ENCODE results near the gene REC8.
A peak's percentile ranks its signal among the peaks of the same experiment; 100 is the strongest.

The REC8 gene

DNA sequence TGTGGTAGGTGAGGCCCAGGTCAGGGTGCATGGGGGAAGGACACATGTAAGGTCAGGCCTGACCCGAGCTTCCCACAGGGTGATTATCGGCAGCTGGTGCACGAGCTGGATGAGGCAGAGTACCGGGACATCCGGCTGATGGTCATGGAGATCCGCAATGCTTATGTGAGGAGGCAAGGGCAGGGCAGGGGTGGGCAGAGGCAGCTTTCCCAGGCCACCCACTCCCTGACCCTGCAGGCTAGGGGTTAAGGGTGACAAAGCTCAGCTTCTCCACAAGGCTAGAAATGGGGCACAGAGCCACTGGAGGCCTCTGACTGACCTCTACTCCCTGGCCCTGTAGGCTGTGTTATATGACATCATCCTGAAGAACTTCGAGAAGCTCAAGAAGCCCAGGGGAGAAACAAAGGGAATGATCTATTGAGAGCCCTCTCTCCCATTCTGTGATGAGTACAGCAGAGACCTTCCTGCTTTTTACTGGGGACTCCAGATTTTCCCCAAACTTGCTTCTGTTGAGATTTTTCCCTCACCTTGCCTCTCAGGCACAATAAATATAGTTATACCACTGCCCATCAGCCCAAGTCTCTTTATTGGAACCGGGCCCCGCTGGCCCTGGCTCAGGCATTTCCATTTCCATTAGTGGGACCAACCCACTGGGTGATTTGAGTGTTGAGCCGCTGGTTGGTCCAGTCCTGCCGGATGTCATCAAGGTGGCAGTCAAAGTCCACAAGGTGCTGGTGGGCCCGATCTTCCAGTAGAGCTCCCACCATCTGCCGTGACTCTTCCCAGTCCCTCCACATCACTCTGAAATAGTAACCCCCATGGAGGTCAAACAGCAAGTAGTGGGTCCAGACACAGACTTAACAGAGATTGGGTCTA lies 33.2 kb upstream of the REC8 start:
- DNase-seq (ENCODE audit: low spot score) = no peak

DNA sequence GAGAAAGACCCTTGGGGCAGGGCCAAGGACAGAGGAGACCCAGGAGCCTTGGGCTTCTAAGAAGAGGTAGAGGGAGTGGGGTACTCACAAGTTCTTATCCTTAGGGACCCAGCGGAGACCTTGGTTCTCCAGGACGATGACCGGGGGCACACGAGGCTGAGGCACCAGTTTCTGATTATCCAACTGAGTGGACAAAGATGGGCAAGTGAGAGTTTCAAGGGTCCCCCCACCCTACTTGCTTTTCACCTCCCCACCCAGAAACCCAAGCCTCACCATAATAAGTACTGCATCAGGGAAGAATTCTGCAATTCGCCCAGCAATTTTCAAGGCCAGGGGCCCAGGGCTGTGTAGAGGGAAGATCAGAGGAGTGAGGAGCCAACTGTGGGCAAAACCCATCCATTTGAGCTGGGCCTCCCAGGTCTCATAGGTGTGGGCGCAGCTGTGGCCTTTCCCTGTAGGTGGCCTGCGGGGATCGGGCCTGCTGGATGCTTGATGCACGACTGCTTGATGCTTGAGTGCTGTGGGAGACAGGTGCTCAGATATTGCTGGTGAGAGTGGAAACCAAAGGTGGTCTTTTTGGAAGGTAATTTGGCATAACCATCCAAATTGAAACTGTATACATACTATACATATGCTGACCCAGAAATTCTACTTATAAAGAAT lies 32.5 kb upstream of the REC8 start:
- no peak for DNase-seq (ENCODE audit: low spot score)

DNA sequence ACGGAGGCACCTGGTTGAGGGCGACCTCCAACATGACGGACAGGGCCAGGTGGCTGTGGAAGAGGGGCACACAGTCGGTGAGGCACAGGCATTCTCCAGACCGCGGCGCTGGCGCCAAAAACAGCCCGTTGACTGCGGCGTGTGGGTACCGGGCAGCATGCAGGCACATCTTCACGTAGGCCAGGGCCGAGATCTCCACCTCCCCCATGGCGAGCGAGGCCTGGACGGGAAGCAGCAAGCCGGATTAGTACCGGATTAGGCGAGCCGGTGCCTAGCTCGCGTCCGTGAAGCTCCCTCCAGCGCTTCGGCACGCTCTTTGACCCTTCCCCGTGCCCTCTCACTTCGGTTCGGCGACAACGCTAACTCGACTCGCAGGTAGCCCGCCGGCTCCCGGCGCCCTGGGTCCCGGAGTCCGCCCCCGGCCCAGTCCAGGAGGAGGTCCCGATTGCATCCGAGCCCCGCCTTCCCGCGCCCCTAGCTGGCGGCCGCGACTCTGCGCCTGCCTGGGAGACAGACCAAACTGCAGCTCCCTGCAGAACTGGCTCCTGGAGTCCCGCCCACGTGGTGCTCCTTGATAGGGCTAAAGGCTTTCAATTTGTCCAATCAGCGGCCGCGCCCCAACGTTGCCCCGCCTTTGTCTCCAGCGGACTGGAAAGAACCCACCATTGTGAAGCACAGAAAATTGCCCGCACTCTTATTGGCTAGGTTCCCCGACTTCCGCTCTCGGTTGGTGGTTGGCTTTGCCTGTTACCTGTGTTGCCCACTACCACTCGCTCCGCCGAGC lies 30.6 kb upstream of the REC8 start, which contains the start of gene EMC9:
Gene EMC9, minus strand, starts transcription at position 495 of the 784 bp plus-strand sequence. Its CDS starts 287 bp downstream, at position 208.
- peak; percentile 100 for DNase-seq (ENCODE audit: low spot score)

DNA sequence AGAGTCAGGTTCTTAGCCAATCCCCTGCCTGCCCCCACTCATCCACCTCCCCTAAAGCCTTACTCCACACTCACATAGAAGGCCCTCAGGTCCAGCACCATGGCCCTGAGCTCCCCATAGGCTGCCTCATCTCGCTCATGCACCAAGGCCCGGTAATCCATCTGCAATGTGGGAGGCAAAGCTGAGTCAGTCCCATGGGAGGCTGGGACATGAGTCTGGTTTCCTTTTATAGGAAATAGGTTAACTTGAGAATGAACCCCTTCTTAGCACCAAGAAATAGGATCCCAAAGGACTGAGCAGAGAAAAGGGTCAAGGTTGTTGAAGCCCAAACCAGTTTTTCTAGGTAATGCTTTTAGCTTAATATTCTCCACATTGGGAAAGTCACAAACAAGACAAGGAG lies 28.4 kb upstream of the REC8 start:
- DNase-seq (ENCODE audit: low spot score) = no peak

DNA sequence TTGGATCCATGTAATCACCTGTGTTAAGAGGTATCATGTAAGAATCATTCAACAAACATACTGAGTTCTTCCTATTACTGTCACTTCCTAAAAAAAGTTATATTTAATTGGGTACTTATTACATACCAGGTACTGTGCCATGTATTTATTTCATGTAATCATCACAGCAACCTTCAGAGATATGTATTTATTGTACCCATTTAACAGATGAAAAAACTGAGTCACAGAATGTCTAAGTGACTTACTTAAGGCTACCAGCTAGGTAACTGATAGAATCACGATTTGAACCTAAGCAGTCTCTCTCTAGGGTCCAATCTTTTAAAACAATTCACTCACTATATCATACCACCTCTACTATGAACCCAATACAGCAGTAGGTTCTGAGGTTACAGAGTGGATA lies 27.4 kb upstream of the REC8 start:
- no peak for DNase-seq (ENCODE audit: low spot score)

DNA sequence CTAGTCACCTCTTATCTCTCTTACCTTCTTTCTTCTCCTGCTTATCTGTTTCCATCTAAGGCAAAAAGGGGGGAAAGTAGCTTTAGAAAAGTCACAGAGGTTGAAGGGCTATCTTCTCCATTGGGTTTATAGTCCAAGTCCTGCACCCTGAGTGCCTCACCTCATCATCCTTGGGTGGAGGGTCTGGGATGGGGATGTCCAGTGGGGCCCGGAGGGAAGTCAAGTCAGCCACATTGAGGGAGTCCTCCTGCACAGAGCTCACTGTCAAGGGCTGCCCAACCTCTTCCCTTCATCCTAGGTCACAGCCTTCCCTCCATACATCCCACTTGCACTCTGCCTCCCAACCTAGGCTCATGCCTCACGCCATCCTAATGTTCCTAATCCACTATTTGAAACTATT lies 26.7 kb upstream of the REC8 start:
- DNase-seq (ENCODE audit: low spot score) = no peak

DNA sequence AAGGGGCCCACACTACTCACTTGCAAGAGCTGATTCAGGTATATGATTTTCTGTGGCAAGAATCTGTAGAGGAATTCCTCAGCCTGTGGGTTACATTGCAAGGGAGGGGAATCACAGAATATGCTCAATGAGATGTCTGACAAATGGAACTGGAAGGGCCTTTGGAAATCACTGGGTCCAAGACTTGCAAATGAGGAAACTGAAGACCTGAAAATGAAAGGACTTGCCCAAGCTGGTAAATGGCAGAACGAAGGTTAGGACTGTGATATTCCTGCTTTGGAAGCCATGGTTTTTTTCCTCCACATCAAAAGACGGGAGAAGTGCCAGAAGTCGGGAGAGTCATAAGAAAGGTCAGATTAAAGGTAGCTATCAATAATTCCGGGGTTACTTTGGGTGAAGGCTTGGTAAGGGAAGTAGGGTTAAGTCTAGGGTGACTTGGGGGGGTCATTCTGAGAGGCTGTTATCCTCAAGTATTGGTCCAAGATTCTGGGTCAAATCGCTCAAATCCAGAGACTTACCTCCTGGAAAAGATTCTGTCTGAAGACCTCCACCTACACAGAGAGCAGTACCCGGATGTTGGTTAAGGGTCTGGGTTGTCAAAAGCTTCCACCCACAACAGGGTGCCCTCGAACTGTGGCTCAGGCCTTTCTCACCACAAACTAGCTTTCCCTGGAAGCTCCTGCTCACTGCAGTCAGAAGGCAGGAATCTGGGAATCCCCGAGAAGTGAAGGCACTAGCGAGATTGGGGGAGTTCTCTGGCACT lies 26.0 kb upstream of the REC8 start:
- DNase-seq (ENCODE audit: low spot score) = no peak

DNA sequence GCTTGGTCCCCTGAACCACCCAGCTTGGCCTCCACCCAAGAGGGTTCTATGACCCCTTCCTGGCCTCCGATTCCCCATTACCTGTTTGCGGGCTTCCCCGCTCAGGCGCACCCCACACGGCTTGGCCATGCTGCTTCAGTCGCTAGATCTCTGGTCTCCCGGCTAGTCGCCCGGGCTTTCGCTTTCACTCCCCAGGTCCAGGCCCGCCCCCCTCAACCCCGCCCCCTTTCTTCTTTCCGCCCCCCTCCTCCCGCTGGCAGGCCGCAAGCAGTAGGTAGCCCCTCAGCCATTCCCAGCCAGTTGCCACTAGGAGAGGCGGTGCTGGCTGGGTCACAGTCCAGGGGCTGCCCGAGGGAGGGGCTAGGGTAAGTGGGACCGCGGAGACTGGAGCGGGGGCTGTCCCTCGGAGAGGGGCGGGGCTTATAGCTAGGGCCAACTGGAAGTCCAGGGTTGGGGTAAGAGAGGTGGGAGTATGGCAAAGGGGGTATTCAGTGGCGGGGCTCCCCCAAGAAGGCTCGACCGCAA lies 25.4 kb upstream of the REC8 start, which contains the start of gene PSME2:
Gene PSME2, minus strand, starts transcription at position 158 of the 525 bp plus-strand sequence. Its CDS starts 29 bp downstream, at position 129.
- peak; percentile 93 for DNase-seq (ENCODE audit: low spot score)

DNA sequence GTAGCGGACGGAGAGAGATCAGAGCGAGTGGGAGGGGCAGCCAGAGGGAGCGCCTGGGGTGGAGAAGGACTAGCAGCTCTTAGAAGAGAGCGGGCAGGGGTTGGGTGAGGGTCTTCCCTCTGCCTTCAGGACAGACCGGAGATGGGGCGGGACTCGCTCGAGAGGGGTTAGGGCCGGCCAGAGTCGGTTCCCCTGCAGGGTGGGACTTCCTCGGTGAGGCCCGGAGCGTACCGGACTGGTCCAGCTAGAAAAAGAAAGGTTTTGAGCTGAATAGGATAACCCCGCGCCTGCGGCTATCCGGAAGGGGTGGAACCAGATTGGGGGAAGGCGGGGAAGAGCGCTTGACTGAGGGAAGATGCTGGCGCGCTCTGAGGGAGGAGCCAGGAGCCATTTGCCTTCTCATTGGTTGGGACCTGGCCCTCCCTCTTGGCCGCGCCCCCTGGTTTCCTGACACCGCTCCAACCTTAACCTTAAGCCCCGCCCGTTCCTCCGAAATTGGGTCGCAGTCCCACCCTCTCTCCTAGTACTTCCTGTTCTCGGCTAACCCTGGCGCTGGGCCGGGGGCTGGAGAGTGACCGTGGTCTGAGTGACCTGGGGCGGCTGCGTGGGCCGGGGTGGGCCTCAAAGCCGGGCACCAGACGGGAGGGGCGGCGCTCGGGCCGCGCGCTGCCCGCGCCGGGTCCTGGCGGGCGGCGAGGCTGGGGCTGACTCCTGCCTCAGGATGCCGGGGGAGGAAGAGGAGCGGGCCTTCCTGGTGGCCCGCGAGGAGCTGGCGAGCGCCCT lies 24.7 kb upstream of the REC8 start, which contains the start of gene RNF31:
Gene RNF31, plus strand, starts transcription at position 521 of the 783 bp plus-strand sequence. Its CDS starts 201 bp downstream, at position 722.
- DNase-seq (ENCODE audit: low spot score) = peak; percentile 99

DNA sequence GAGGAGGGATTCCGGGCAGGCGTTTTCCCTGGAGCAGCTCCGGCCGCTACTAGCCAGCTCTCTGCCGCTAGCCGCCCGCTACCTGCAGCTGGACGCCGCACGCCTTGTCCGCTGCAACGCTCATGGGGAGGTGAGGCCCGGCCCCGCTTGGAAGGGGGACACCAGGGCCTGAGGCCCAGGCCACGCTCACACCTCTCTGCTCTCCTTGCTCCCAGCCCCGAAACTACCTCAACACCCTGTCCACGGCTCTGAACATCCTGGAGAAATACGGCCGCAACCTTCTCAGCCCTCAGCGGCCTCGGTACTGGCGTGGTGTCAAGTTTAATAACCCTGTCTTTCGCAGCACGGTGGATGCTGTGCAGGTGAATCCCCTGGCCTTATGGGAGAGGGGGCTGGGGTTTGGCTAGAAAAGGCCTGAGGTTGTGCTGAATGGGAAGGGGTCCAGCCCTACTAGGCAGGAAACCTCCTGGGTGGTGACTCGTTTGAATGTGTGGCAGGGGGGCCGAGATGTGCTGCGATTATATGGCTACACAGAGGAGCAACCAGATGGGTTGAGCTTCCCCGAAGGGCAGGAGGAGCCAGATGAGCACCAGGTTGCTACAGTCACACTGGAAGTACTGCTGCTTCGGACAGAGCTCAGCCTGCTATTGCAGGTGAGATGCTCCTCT lies 24.0 kb upstream of the REC8 start:
- no peak for DNase-seq (ENCODE audit: low spot score)

DNA sequence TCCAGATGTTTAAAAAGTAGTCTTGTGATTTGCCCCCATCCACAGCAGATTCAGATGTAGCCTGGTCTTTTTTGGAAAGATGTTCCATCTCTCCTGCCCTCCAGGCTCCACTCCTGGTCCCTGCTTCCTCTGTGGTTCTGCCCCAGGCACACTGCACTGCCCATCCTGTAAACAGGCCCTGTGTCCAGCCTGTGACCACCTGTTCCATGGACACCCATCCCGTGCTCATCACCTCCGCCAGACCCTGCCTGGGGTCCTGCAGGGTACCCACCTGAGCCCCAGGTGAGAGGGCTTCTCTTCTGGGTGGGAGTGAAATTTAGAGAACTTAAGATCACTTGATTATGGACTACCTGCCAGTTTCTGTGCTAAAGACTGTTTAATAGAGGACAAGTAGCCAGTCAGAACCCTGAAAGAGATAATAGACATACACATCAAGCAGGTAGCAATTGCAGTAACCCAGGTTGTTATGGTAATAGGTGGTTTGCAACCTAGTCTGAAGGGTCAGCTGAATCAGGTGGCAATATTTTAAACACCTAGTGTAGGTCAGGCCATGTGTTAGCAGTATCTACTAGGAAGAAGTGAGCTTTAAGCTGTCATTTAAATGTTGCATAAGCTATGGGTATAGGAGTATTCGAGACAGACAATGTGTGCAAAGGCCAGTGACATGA lies 22.4 kb upstream of the REC8 start:
- DNase-seq (ENCODE audit: low spot score) = no peak

DNA sequence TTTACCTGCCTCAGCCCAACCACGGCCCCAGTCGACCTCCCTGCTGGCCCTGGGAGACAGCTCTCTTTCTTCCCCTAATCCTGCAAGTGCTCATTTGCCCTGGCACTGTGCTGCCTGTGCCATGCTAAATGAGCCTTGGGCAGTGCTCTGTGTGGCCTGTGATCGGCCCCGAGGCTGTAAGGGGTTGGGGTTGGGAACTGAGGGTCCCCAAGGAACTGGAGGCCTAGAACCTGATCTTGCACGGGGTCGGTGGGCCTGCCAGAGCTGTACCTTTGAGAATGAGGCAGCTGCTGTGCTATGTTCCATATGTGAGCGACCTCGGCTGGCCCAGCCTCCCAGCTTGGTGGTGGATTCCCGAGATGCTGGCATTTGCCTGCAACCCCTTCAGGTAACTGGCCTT lies 21.8 kb upstream of the REC8 start:
- no peak for DNase-seq (ENCODE audit: low spot score)

DNA sequence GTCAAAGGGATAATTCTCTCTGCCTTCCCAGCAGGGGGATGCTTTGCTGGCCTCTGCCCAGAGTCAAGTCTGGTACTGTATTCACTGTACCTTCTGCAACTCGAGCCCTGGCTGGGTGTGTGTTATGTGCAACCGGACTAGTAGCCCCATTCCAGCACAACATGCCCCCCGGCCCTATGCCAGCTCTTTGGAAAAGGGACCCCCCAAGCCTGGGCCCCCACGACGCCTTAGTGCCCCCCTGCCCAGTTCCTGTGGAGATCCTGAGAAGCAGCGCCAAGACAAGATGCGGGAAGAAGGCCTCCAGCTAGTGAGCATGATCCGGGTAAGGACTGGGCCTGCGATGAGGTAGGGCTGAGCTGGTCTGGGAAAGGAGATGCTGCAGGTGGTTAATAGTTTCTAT lies 21.3 kb upstream of the REC8 start:
- no peak for DNase-seq (ENCODE audit: low spot score)

DNA sequence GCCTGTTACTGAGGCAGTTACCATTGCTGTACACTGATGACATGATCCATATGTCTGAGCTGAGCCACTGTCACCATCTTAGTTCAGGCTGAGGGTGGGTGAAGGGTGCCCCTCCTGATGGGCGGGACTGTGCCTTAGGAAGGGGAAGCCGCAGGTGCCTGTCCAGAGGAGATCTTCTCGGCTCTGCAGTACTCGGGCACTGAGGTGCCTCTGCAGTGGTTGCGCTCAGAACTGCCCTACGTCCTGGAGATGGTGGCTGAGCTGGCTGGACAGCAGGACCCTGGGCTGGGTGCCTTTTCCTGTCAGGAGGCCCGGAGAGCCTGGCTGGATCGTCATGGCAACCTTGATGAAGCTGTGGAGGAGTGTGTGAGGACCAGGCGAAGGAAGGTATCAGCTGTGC lies 20.9 kb upstream of the REC8 start:
- DNase-seq (ENCODE audit: low spot score) = no peak

DNA sequence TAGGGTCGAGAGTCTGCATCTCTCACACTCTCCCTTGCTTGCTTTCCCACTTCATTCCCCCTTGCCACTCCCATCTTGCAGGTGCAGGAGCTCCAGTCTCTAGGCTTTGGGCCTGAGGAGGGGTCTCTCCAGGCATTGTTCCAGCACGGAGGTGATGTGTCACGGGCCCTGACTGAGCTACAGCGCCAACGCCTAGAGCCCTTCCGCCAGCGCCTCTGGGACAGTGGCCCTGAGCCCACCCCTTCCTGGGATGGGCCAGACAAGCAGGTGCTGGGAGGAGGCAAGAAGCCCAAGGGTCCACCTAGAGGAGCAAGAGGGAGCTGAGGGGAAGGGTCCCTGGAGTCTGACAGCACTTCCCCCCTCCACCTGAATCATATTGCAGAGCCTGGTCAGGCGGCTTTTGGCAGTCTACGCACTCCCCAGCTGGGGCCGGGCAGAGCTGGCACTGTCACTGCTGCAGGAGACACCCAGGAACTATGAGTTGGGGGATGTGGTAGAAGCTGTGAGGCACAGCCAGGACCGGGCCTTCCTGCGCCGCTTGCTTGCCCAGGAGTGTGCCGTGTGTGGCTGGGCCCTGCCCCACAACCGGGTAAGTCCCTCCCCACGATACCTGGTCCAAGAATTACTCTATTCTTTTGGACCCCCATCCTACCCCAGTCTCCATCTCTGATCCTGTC lies 20.3 kb upstream of the REC8 start:
- no peak for DNase-seq (ENCODE audit: low spot score)

DNA sequence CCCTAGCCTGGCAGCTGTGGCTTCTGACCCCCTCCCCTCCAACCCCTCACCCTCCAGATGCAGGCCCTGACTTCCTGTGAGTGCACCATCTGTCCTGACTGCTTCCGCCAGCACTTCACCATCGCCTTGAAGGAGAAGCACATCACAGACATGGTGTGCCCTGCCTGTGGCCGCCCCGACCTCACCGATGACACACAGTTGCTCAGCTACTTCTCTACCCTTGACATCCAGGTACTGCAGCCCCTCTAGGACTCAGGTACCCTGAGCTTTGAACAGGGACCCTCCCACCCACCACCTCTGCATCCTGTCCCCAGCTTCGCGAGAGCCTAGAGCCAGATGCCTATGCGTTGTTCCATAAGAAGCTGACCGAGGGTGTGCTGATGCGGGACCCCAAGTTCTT lies 16.8 kb upstream of the REC8 start:
- no peak for DNase-seq (ENCODE audit: low spot score)

DNA sequence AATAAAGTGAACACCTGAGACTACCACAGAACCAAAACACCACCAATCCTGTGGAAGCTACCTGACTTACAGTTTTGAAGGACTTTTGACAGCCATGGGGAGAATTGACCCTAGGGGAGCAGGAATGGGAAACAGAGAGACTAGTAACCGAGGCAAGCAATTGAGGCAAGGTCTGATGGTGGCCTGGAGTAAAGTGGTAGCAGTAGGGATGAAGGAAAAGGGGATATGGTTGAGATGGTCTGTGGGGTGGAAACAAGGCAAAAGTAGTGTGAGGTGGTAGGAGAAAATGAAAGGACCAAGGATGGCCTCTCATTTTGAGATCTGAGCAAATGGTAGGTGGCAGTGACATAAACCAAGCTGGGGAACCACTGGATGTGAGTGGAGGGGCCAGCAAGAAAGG lies 15.0 kb upstream of the REC8 start:
- no peak for DNase-seq (ENCODE audit: low spot score)

DNA sequence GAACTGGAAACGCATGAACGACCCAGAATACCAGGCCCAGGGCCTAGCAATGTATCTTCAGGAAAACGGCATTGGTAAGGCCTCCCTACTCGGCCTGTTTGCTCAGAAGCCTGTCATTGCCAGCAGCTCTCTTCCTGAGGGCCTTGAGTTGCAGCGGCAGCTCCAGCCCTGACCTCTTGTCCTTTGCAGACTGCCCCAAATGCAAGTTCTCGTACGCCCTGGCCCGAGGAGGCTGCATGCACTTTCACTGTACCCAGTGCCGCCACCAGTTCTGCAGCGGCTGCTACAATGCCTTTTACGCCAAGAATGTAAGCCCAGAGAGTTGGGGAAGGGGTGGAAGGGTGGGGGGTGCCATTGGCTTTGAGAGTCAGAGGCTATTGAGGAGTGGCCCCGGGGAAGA lies 14.5 kb upstream of the REC8 start:
- DNase-seq (ENCODE audit: low spot score) = no peak
